Colonic mucosa (tissue), 4 donors: ENCODE measurements around the gene TP53TG3D. TPM values are rescaled to one million over a fixed set of nuclear protein-coding genes. Genes with fewer than 3 reads are reported as not detected.
"Not testable (repeated sequence)": the region's sequence is repeated elsewhere in the genome, so short reads cannot be mapped to it uniquely, and the experiment has no call there.

Experiments used
- DNase-seq: peaks from one replicate; pipeline ENCODE4 v3.0.0-alpha.2; 2020
- H3K27ac ChIP-seq: fragments of 200-600 bp; one replicate; pipeline ENCODE4 v1.8.0; 2021
- H3K27me3 ChIP-seq: fragments of 200-600 bp; one replicate; pipeline ENCODE4 v1.8.0; 2021
- H3K36me3 ChIP-seq: fragments of 200-600 bp; one replicate; pipeline ENCODE4 v1.8.0; 2021
- H3K4me1 ChIP-seq: fragments of 200-600 bp; one replicate; pipeline ENCODE4 v1.8.0; 2021; ENCODE audit warnings: mild to moderate bottlenecking
- H3K4me3 ChIP-seq: fragments of 200-600 bp; one replicate; pipeline ENCODE4 v1.8.0; 2021
- H3K9ac ChIP-seq, 2 donors: one replicate each; pipeline ENCODE4 v1.7.0; 2013; ENCODE audit warnings: control low read depth in 2 of 2, low read depth in 2 of 2, low read length in 2 of 2
- H3K9me3 ChIP-seq: fragments of 200-600 bp; one replicate; pipeline ENCODE4 v1.8.0; 2021
- intact Hi-C: fragments of 100-400 bp; cut with DNase I; formaldehyde crosslinking; loops from one replicate; pipeline ENCODE4 v1.14.1; 2022
- total RNA-seq, 2 donors: library from RNA; stranded (reverse); fragmentation: NEBNext Ultra II Directional in 1 of 2; extraction: Animal tissue kit (Norgen Biotek cat#: 25700) in 1 of 2; gene quantifications; one replicate each; pipeline ENCODE4 v1.2.1, GENCODE V29; 2021
- donor health status: healthy.
- donor health status: DM: no; HTN: no; CAD: no.
- donor health status: DM: no; HTN: no; CAD: no.

Gene TP53TG3D, protein sequence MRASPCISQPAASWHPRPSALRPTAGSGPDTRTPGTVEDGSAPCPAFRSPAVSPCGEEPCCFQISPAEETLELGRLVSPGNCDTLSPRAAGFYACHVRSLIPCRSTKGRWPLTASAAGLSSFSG
- total RNA-seq, result not detected

DNA sequence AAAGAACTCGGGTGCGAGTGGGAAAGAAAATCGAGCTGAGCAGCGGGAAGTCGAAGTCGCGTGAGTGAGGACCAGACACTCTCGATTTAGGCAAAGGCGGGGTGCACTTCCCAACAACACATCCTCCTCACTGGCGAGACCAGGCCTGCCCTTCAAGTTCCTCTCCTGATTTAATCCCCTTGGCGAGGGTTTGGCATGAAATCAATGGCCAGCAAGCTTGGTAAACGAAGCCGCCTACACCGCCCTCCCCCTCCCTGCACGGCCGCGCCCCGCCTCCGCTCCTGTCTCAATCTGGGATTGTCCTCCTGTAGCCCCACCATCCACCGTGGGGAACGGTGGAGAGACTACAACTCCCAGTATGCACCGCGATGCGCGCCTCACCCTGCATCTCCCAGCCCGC is at the start of gene TP53TG3D:
TP53TG3D (plus strand) TSS at position 301 of the 400 bp plus-strand sequence; CDS start at position 369, 68 bp downstream.
- intact Hi-C loops, DNase-seq, H3K4me1 ChIP-seq, H3K9ac ChIP-seq, H3K27ac ChIP-seq, H3K27me3 ChIP-seq, H3K36me3 ChIP-seq, H3K9me3 ChIP-seq, H3K4me3 ChIP-seq: not testable (repeated sequence)

DNA sequence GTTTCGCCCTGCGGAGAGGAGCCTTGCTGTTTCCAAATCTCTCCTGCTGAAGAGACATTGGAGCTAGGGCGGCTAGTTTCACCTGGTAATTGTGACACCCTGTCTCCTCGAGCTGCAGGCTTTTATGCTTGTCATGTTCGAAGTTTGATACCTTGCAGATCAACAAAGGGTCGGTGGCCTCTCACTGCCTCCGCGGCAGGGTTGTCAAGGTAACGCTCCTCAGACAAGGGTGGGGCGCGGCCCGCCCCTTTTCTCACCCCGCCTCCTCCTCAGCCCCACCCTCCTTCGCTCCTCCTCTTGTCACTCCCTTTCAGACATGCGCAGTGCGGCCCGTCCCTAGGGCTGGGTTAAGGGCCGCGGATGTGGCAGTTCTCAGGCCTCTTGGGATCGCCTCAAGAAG is 421 bp downstream of the TP53TG3D start:
- H3K4me3 ChIP-seq, H3K27ac ChIP-seq, DNase-seq, H3K9ac ChIP-seq, H3K4me1 ChIP-seq, H3K27me3 ChIP-seq, H3K9me3 ChIP-seq, intact Hi-C loops, H3K36me3 ChIP-seq: not testable (repeated sequence)

DNA sequence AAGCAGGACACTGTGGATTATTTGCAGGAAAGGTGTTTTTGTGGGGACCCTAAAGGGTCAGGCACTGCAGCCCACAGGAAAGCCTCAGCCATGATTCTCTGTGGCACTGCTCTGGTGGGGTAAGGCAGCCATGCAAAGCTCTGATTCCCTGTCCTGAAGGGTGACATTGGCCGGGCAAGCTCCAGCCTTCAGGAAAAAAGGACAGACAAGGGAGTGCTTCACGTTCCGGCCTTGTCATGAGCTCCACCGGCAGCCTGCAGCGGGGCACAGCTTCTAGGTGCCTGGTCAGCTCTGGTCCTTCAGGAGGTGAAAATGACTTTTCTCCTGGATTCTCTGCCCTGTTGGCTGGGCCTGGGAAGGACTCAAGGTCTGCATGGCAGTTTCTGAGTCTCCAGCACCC is 8.4 kb downstream of the TP53TG3D start:
- DNase-seq, H3K9ac ChIP-seq, H3K27ac ChIP-seq, H3K4me1 ChIP-seq, H3K9me3 ChIP-seq, H3K36me3 ChIP-seq, intact Hi-C loops, H3K27me3 ChIP-seq, H3K4me3 ChIP-seq: not testable (repeated sequence)

DNA sequence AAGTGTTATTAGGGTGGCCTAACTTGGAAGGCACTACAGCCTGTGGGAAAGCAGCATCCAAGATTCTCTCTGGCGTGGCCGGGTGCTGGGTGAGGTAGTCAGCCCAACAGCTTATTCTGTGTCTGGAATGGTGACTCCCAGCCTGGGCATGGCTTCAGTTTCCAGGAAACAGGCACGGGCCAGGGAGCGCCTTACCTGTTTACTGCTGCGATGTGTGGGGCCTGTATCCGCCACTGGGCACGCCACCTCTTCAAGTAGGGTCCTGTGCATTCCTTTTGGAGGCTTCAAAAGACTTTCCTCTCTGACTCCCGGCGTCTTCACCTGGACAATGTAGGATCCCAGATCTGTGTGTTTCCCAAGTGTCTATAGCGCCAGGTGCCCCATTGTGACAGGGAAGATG is 10.5 kb downstream of the TP53TG3D start:
- H3K36me3 ChIP-seq, H3K27ac ChIP-seq, H3K27me3 ChIP-seq, H3K4me1 ChIP-seq, H3K4me3 ChIP-seq, intact Hi-C loops, H3K9me3 ChIP-seq, H3K9ac ChIP-seq, DNase-seq: not testable (repeated sequence)

DNA sequence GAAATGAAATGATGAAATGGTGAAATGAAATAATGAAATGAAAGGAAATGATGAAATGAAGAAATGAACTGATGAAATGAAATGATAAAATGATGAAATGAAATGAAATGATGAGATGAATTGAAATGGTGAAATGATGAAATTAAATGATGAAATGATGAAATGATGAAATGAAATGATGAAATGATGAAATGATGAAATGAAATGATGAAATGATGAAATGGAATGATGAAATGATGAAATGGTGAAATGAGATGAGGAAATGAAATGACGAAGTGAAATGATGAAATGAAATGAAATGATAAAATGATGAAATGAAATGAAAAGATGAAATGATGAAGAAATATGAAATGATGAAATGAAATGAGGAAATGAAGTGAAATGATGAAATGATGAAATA is 28.8 kb downstream of the TP53TG3D start:
- intact Hi-C loops, H3K9me3 ChIP-seq, DNase-seq, H3K27me3 ChIP-seq, H3K27ac ChIP-seq, H3K4me3 ChIP-seq, H3K4me1 ChIP-seq, H3K9ac ChIP-seq, H3K36me3 ChIP-seq: not testable (repeated sequence)

DNA sequence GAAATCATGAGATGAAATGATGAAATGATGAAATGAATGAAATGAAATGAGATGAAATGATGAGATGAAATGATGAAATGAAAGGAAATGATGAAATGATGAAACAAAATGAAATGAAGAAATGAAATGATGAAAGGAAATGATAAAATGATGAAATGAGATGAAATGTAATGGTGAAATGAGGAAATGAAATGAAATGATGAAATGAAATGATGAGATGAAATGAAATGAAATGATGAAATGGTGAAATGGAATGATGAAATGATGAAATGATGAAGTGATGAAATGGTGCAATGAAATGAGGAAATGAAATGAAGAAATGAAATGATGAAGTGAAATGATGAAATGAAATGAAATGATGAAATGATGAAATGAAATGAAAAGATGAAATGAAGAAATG is 29.9 kb downstream of the TP53TG3D start:
- intact Hi-C loops, H3K9me3 ChIP-seq, DNase-seq, H3K27me3 ChIP-seq, H3K4me1 ChIP-seq, H3K36me3 ChIP-seq, H3K9ac ChIP-seq, H3K27ac ChIP-seq, H3K4me3 ChIP-seq: not testable (repeated sequence)

DNA sequence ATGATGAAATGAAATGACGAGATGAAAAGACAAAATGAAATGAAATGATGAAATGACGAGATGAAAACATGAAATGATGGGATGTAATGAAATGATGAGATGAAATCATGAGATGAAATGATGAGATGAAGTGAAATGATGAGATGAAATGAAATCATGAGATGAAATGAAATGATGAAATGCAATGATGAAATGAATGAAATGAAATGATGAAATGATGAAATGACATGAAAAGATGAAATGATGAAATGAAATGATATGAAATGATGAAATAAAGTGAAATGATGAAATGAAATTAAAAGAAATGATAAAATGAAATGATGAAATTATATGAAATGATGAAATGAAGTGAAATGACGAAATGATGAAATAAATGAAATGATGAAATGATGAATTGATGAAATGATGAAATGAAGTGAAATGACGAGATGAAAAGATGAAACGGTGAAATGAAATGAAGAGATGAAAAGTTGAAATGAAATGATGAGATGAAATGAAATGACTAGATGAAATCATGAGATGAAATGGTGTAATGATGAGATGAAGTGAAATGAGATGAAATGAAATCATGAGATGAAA is 30.9 kb downstream of the TP53TG3D start:
- H3K4me3 ChIP-seq, H3K9ac ChIP-seq, DNase-seq, intact Hi-C loops, H3K4me1 ChIP-seq, H3K27me3 ChIP-seq, H3K27ac ChIP-seq, H3K36me3 ChIP-seq, H3K9me3 ChIP-seq: not testable (repeated sequence)

DNA sequence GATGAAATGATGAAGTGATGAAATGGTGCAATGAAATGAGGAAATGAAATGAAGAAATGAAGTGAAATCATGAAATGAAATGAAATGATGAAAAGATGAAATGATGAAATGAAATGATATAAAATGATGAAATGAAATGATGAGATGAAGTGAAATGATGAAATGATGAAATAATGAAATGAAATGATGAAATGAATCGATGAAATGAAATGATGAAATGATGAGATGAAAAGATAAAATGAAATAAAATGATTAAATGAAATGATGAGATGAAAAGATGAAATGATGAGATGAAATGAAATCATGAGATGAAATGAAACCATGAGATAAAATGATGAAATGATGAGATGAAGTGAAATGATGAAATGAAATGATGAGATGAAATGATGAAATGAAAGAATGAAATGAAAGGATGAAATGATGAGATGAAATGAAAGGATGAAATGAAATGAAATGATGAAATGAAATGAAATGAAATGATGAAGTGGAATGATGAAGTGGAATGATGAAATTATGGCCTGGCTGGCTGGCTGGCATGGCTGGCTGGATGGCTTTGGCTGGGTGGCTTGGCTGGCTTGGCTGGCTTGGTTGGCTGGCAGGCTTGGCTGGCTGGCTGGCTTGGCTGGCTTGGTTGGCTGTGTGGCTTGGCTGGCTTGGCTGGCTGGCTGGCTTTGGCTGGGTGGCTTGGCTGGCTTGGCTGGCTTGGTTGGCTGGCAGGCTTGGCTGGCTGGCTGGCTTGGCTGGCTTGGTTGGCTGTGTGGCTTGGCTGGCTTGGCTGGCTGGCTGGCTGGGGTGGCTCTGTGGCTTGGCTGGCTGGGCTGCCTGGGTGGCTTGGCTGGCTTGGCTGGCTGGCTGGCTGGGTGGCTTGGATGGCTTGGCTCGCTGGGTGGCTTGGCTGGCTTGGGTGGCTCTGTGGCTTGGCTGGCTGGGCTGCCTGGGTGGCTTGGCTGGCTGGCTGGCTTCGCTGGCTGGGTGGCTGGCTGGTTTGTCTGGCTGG is 32.0 kb downstream of the TP53TG3D start:
- H3K36me3 ChIP-seq, result not testable (repeated sequence)

DNA sequence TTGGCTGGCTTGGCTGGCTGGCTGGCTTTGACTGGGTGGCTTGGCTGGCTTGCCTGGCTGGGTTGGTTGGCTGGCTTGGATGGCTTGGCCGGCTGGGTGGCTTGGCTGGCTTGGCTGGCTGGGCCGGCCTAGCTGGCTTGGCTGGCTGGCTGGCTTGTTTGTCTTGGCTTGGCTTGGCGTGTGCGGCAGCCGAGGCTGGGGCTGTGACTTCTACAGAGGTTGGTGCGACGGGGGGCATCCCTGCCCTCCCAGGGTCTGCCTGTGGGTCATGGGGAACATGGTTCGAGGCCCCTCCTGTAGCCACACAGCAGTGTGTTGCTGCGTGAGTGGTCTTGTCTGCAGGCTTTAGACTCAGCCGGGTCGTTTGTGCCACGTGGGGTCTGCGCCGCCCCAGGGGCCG is 33.1 kb downstream of the TP53TG3D start:
- H3K27ac ChIP-seq, H3K4me1 ChIP-seq, H3K36me3 ChIP-seq, H3K9me3 ChIP-seq, DNase-seq, H3K4me3 ChIP-seq, H3K9ac ChIP-seq, intact Hi-C loops, H3K27me3 ChIP-seq: not testable (repeated sequence)

More for the DNA sequence above, 32.0 kb downstream of the TP53TG3D start:
- H3K9me3 ChIP-seq, intact Hi-C loops, DNase-seq, H3K4me3 ChIP-seq, H3K27me3 ChIP-seq, H3K27ac ChIP-seq, H3K4me1 ChIP-seq, H3K9ac ChIP-seq: not testable (repeated sequence)

DNA sequence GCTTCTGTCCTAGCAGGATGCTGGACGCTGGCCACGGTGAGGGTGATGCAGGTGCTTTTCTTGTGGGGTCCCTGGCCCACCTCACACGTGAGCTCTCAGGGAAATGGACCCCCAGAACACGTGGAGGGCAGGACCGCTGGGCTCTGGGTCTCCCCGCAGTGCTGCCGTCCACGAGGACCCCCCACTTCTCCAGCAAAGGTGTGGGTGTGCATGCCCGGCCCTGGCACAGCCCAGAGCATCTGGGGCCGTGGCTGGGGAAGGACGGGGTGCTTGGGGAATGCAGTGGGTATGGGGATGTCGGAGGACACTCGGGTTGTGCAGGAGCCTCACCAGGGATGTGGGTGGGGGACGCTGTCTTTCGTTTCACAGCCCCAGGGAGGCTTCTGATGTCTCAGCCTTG is 34.7 kb downstream of the TP53TG3D start:
- intact Hi-C loops, H3K27ac ChIP-seq, DNase-seq: not testable (repeated sequence)

DNA sequence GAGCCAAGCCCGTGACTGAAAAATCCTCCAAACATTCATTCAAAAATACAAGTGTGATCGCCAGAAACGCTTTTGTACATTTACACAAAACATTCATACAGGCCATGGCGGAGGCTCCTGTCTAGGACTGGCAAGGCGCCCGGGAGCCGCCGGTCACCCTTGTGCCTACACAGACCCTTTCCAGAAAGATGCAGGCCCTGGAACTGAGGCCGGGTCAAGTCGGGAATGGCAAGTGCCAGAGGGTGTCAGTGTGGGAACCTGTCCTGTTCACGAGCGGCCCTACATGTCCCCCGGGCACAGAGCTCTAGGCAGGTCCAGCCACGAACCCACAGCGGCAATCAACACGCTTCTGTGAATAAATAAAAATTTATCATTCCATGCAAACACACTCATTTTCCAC is 36.1 kb downstream of the TP53TG3D start:
- H3K27me3 ChIP-seq, H3K36me3 ChIP-seq, DNase-seq, H3K9me3 ChIP-seq, H3K9ac ChIP-seq, H3K4me3 ChIP-seq, H3K4me1 ChIP-seq, intact Hi-C loops, H3K27ac ChIP-seq: not testable (repeated sequence)

More for the DNA sequence above, 34.7 kb downstream of the TP53TG3D start:
- H3K4me3 ChIP-seq, H3K9ac ChIP-seq, H3K36me3 ChIP-seq, H3K27me3 ChIP-seq, H3K4me1 ChIP-seq, H3K9me3 ChIP-seq: not testable (repeated sequence)

DNA sequence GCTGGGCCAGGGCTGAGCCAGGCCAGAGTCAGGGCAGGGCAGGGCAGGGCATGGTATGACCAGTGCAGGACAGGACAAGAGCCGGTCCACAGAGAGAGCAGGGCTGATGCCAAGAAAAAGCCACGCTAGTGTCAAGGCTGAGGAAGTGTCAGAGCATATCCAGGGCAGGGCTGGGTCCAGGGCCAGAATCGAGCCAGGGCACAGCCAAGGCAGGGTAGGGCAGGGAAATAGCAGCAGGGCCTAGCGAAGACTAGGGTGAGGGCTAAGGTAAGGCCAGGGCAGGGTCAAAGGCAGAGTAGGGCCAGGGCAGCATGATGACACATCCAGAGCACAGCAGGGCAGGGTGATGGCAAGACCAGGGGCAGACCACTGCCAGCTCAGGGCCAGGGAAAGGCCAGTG is 49.7 kb downstream of the TP53TG3D start:
- H3K9me3 ChIP-seq, H3K36me3 ChIP-seq, H3K4me3 ChIP-seq, DNase-seq, H3K9ac ChIP-seq, H3K27ac ChIP-seq, H3K4me1 ChIP-seq, intact Hi-C loops, H3K27me3 ChIP-seq: not testable (repeated sequence)
